NCI-H748 treated with DMSO at 0.1 percent for 48 hours (cell line): ENCODE results near the gene CMSS1.
A peak's percentile ranks its signal among the peaks of the same experiment; 100 is the strongest.

Experiments used
- DNase-seq: peaks from one replicate; lab custom pipeline; 2025; lab: John Stamatoyannopoulos, UW

Gene CMSS1

DNA sequence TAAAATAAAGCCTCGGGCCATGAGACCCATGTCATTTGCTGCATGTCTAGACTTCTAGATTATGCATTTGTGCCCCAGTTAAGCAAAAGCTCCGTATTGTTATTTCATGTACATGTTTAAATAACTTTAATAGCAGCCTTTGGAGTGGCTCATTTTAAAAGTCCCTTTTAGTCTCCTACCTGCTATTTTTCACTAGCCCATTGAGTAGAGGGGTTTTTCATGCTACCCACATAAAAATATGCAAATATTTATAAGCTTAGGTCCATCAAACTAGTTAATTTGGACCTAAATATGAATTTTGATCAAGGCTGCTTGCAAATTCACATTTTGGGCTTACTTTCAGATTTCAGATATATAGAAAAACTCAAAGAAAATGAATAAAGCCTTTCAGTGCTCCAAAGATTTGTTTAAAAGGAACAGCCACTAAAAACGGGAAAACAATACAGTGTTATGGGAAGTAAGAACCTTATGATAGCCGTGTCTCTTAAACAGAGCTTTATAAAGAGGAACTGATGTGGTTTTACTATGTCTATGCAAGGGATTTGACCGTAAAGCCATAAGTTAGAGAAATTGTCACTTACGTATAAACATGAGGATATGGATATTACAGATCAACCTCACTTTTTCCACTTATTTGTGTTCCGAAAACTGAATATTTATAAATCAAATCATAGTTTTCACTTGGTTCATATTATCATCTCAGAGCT, 266.6 kb downstream of the CMSS1 start:
- no peak for DNase-seq

- no peak for DNase-seq
These were observed 268.7 kb downstream of the CMSS1 start for GRCh38 chr3:100086401-100086800.

DNA sequence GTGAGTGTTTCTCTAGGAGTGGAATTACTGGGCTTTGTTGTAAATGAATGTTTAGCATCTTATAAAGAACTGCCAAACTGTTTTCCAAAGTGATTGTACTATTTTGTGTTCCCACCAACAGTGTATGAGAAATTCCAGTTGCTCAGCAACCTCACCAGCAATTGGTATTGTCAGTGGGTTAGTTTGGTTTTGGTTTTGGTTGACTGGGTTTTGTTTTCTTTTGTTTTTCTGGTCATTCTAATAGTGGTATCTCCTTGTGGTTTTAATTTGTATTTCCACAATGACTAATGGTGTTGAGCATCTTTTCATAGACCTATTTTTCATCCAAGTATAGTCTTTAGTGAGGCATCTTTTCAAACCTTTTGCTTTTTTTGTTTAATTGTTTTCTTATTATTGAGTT, 269.5 kb downstream of the CMSS1 start:
- no peak for DNase-seq

DNA sequence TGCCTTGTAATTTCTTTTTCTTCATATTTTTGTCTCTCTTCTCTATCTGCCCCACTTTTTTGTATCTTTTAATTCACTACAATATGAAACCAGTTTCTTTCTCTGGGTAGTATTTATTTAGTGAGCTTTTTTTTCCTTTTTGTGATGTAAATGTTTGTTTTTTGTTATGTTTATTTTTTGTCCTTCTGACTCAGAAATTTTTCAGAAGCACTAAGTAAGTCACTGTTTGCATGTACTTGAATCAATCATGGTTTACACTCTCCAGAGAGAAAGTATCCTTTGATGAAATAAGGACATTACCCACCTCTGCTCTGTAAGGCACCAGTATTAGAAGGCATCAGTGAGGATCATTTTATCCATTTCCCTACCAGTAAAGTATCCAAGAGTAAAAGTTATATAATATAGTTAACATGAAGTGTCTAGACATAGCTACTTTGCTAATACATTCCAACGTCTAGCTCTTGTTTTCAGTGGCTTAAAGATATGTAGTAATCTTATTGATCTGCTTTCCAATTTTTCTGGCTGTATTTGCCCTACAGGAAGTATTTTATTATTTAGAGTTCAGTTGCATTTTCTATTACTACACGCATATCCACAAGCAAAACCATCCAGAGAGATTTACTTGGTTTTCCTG, 271.2 kb downstream of the CMSS1 start:
- no peak for DNase-seq

DNA sequence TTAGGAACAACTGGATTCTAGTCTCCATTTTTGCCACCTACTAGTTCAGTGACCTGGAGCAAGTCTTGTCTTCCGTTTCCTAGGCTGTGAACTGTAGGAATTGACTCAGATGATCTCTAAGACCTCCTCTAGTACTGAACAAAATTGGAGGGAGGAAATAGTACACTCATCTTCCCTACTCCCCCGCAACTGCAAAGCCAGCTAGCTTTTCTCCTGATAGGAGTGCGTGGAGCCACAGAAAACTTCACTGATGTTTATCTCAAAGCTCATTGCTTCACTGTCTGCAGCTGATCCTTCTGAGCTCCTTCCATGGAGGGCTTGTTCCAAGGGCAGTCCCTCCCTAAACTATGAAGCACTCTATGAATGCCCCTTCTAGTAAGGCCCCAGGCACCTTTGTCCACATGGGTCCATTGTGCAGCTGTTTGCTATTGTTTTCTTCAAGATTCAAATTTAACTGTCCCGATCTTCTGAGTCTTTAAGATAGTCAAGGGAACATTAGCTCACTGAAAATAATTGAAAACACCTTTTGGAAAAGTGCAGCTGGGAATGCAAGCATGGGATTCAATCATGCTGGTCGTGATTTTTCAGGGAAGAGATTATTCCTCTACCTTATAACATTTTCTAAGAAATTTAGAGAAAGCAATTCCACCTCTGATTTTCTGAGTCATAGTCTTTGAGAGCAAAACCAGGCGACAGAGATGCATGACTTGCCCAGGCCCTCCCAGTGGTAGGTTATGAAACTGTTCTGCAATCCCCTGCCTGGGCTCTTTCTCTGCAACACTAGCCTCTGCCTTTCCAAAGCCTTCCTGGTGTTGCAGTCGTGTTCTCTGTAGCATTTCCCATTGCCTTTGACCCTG, 272.4 kb downstream of the CMSS1 start:
- DNase-seq = no peak

- DNase-seq = no peak
These were observed 273.0 kb downstream of the CMSS1 start for GRCh38 chr3:100090669-100091005.

- no peak for DNase-seq
These were observed 276.2 kb downstream of the CMSS1 start for GRCh38 chr3:100093831-100094230.

- DNase-seq = peak; percentile 40
These were observed 278.6 kb downstream of the CMSS1 start for GRCh38 chr3:100096286-100096685.

DNA sequence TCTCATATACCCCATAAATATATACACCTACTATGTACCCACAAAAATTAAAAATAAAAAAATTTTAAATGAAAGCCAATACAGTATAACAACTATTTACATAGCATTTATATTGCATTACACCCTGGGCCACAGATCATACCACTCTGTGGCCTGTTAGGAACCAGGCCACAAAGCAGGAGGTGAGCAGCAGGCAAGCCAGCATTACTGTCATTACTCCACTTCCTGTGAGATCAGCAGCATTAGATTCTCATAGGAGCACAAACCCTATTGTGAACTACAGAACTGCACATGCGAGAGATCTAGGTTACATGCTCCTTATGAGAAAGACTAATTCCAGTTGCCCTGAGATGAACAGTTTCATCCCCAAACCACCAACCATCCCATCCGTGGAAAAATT, 279.2 kb downstream of the CMSS1 start:
- no peak for DNase-seq

DNA sequence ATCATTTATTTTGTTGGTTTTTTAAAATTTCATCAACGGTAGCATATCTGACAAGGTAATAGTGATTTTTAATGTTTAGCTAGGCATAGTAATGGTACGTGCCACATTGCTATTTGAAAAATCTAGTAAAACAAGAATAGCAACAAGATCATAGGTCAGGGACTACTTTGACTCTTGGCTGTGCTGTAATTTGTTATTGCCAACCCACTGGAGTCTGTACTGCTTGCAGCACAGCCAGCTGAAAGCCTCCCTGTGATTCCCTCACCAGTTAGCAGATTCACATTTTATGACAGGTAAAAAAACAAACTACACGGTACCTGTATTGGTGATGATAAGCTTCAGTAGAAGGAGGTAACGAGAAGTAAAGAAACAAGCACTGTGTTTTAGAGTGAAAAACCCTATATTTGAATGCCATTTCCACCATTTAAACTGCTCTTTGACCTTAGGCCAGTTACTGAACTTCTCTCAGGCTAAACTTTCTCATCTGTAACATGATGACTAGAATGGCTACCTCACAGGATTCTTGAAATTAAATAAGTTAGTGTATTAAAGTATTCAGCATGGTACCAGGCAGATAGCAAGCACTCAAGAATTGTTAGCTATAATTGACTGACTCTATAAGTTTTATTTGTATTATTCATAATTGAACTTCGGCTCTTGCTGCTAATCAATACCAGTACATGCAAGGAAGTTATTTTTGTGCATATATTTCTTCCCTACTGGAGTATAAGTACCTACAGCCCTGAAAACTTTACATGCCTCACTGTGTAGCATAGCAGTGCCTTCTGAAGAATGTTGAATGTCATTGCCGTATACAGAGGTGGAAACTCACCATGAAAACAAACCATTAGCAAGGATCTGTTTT, 280.5 kb downstream of the CMSS1 start:
- DNase-seq = no peak

GRCh38 chr3:100098784-100099070, 281.1 kb downstream of the CMSS1 start:
- DNase-seq = no peak

GRCh38 chr3:100099621-100100020, 282.0 kb downstream of the CMSS1 start:
- no peak for DNase-seq

- no peak for DNase-seq
These were observed 282.8 kb downstream of the CMSS1 start for GRCh38 chr3:100100425-100100824.

DNA sequence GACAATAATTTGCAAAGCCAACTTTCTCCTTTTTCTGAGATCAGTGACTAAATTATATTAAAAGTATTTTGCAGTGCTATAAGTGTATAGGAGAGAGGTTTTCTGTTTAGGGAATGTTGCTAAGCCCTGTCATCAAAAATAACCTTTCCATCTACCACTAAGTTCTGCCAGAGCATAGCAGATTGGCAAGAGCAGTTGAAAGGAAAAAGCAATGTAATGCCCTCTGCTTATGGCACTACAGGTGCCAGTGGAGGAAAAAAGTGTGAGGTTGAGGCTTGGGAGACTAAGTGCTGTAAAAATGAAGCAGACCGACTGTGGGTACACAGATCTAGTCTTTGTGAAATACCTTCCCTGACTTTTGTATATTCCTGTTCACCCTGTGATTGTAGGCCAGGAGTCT, 285.1 kb downstream of the CMSS1 start:
- no peak for DNase-seq

DNA sequence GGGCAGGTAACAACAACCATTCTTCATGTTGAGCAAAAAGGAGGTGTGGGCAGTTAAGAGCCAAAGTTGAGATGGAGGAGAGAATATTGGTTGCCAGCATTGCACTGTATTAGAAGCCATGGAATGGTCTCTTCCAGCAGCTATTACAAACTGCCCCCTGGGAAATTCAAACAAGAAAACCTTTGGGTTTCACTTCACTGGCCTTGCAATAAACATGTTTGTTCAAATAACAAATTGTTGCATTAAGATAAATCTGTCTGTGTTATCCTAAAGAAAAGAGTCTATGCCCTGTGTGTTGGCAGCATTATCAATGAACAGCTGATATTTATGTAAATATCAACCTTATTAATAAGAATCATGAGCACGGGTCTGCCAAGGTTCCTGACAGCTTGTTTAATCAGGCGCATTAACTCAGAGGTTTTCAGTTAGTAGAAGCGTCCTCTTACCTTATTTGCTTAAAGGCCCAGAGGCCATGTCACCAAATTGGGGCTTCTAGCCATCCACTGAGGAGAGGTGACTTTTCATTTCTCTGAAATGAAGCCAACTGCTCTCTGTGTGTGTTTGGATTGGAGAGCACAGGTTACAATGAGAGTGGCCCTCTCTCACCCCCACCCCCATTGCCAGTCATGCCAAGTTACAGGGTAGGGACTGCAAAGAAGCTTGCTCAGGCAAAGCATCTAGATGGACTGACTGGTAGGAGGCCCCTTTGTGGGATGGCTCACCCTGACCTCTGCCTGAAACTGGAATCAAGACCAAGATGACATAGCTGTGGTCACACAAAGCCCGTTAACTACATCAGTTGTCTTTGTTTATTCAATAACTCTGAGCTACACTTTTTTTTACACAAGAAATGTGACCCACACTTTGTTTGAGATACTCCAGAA, 286.1 kb downstream of the CMSS1 start:
- DNase-seq = no peak

DNA sequence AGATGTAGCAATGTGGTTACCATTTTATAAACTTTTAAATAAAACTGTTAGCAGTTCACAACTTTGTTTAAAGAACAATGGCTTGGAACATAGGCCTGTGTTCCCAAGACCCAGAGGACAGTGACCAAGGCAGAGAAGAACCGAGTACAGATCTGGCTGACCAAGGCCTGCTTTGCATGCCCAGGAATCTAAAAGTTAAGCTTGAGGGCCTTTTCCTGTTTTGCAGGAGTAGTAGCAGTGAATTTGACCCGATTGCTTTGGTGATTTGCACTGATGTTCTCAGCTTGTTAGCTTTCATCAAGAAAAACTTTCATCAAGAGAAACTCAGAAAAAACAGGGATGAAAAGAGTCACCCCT, 286.8 kb downstream of the CMSS1 start:
- DNase-seq = no peak

GRCh38 chr3:100104817-100105413, 287.3 kb downstream of the CMSS1 start:
- DNase-seq = no peak

- DNase-seq = no peak
These were observed 287.8 kb downstream of the CMSS1 start for GRCh38 chr3:100105501-100105900.

DNA sequence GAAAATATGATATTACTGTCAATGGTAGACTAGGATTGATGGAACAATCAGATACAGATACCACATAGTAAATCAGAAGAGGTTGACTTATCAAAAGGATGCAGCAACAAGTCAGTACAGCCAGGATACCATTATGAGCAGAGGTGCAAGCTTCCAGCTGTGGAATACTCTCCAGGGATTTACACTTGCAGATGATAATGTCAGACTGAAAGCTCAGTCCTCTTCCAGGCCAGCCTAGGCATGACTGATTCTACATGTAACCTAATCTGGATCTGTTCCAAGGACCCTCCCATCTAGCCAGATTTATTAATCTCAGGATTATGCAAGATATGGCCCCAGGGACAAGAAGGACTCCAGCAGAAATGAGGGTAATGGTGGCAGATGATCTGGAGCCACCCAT, 288.4 kb downstream of the CMSS1 start:
- DNase-seq = no peak

GRCh38 chr3:100106531-100107141, 289.0 kb downstream of the CMSS1 start:
- DNase-seq = no peak
